Measurements from ENCODE around the gene TBC1D8.

TBC1D8 gene

DNA sequence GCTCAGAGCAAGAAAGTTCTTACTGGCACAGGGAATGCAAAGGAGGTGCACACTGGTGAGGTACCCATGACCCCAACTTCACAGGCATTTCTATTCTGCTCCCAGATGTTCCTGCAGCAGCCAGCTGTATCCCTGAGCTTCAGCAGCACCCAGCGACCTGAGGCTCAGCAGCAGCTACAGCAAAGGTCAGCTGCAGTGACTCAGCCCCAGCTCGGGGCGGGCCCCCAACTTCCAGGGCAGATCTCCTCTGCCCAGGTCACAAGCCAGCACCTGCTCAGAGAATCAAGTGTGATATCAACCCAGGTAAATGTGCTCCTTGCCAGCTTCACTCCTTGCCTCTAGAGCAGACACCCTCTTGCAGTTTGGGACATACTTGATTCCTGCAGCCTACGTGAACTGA, 163.2 kb downstream of the TBC1D8 start:
- TF ChIP-seq, protein P1, sequence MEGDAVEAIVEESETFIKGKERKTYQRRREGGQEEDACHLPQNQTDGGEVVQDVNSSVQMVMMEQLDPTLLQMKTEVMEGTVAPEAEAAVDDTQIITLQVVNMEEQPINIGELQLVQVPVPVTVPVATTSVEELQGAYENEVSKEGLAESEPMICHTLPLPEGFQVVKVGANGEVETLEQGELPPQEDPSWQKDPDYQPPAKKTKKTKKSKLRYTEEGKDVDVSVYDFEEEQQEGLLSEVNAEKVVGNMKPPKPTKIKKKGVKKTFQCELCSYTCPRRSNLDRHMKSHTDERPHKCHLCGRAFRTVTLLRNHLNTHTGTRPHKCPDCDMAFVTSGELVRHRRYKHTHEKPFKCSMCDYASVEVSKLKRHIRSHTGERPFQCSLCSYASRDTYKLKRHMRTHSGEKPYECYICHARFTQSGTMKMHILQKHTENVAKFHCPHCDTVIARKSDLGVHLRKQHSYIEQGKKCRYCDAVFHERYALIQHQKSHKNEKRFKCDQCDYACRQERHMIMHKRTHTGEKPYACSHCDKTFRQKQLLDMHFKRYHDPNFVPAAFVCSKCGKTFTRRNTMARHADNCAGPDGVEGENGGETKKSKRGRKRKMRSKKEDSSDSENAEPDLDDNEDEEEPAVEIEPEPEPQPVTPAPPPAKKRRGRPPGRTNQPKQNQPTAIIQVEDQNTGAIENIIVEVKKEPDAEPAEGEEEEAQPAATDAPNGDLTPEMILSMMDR (IDR thresholded peaks at IDR 0.05; ENCODE audit: insufficient read depth, low read length) = no peak
- TF ChIP-seq GABPA (IDR thresholded peaks at IDR 0.05; ENCODE audit: low read depth) (no peak), SPI1 (IDR thresholded peaks at IDR 0.05; ENCODE audit: borderline replicate concordance, low read depth) (no peak), POLR2AphosphoS5 (IDR thresholded peaks at IDR 0.05; ENCODE audit: low read depth) (no peak)
- TF ChIP-seq, protein P2, sequence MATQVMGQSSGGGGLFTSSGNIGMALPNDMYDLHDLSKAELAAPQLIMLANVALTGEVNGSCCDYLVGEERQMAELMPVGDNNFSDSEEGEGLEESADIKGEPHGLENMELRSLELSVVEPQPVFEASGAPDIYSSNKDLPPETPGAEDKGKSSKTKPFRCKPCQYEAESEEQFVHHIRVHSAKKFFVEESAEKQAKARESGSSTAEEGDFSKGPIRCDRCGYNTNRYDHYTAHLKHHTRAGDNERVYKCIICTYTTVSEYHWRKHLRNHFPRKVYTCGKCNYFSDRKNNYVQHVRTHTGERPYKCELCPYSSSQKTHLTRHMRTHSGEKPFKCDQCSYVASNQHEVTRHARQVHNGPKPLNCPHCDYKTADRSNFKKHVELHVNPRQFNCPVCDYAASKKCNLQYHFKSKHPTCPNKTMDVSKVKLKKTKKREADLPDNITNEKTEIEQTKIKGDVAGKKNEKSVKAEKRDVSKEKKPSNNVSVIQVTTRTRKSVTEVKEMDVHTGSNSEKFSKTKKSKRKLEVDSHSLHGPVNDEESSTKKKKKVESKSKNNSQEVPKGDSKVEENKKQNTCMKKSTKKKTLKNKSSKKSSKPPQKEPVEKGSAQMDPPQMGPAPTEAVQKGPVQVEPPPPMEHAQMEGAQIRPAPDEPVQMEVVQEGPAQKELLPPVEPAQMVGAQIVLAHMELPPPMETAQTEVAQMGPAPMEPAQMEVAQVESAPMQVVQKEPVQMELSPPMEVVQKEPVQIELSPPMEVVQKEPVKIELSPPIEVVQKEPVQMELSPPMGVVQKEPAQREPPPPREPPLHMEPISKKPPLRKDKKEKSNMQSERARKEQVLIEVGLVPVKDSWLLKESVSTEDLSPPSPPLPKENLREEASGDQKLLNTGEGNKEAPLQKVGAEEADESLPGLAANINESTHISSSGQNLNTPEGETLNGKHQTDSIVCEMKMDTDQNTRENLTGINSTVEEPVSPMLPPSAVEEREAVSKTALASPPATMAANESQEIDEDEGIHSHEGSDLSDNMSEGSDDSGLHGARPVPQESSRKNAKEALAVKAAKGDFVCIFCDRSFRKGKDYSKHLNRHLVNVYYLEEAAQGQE (IDR thresholded peaks at IDR 0.05; ENCODE audit: insufficient replicate concordance, low read depth) = no peak
- no peaks in the 10 kb centered on the region for H3K27me3 ChIP-seq (ENCODE audit: insufficient read depth, poor library complexity, severe bottlenecking)
- no peak overlapping the region for H3K27ac ChIP-seq (replicated peaks)
- no peak for DNase-seq (ENCODE audit: low read depth in 1 of 2, low spot score in 1 of 2)
- no peak overlapping the region for H3K4me3 ChIP-seq (replicated peaks; ENCODE audit: insufficient read depth, low read length)

DNA sequence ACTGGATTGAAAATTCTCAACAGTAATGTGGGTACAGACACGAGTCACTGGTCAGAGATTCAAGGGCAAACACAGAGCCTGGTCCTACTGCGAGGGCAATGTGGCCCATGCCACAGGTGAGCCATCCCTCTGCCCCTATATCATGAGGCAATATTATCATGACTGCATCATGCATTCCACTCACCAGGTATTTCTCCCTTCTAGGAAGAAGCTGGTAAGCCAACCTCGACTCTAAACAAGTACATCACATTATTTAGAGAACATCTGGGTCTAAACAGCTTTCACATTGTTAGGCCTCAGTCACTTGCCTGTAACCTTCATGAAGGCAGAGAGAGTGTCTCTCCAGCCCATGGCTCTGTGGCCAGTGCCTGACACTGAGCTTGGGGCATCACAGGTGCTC, 163.6 kb downstream of the TBC1D8 start:
- TF ChIP-seq, protein P1 (IDR thresholded peaks at IDR 0.05; ENCODE audit: insufficient read depth, low read length) = no peak
- TF ChIP-seq, protein P2 (IDR thresholded peaks at IDR 0.05; ENCODE audit: insufficient replicate concordance, low read depth) = no peak
- TF ChIP-seq POLR2AphosphoS5 (IDR thresholded peaks at IDR 0.05; ENCODE audit: low read depth) (no peak), SPI1 (IDR thresholded peaks at IDR 0.05; ENCODE audit: borderline replicate concordance, low read depth) (no peak), GABPA (IDR thresholded peaks at IDR 0.05; ENCODE audit: low read depth) (no peak)
- no peak for DNase-seq (ENCODE audit: low read depth in 1 of 2, low spot score in 1 of 2)

DNA sequence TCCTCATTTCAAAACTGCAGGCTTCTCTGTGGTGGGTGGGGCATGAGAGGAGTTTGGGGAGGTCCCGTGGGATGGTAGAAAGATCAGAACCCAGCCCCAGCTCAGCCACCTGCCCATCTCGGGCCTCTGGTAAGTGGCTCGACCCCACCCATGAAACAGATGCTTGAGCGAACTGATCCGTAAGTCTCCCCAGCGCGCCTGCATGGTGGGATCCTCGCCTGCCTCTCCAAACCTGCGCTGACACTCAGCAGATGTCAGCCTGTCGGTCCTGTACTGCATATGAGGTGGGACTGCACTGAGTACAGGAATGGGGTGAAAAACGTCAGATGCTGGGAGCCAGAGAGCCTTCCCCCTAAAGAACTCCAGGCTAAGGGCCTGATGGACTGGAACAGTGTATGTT, 165.0 kb downstream of the TBC1D8 start:
- H3K27ac ChIP-seq (replicated peaks) = no peak overlapping the region
- no peak for DNase-seq (ENCODE audit: low read depth in 1 of 2, low spot score in 1 of 2)
- TF ChIP-seq, protein P2 (IDR thresholded peaks at IDR 0.05; ENCODE audit: insufficient replicate concordance, low read depth) = no peak
- H3K4me3 ChIP-seq (replicated peaks; ENCODE audit: insufficient read depth, low read length) = no peak overlapping the region
- H3K27me3 ChIP-seq (ENCODE audit: insufficient read depth, poor library complexity, severe bottlenecking) = no peaks in the 10 kb centered on the region

More for the DNA sequence above, 163.6 kb downstream of the TBC1D8 start:
- Histone ChIP-seq H3K4me3 (replicated peaks; ENCODE audit: insufficient read depth, low read length) (no peak overlapping the region), H3K27ac (replicated peaks) (no peak overlapping the region), H3K27me3 (ENCODE audit: insufficient read depth, poor library complexity, severe bottlenecking) (no peaks in the 10 kb centered on the region)

DNA sequence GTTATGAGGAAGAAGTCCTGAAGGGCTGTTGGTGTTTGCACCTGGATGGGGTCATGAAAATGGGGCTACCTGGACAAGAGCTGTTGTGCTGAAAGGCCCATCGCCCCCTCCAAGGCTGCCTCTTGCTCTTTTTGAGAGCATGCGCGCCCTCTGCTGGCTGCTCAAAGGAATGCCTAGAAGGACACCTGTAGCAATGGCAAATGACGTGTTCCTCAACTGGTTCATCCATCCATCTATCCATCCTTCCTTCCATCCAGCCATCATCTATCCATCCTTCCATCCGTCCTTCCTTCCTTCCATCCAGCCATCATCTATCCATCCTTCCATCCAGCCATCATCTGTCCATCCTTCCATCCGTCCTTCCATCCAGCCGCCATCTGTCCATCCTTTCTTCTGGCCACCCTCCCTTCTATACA, 166.3 kb downstream of the TBC1D8 start:
- no peak overlapping the region for H3K27ac ChIP-seq (replicated peaks)
- peak; percentile 33 to 67 for DNase-seq (ENCODE audit: low read depth in 1 of 2, low spot score in 1 of 2)
- TF ChIP-seq, protein P1 (IDR thresholded peaks at IDR 0.05; ENCODE audit: insufficient read depth, low read length) = peak; percentile 82
- no peak for TF ChIP-seq SPI1 (IDR thresholded peaks at IDR 0.05; ENCODE audit: borderline replicate concordance, low read depth)
- no peak overlapping the region for H3K4me3 ChIP-seq (replicated peaks; ENCODE audit: insufficient read depth, low read length)
- no peaks in the 10 kb centered on the region for H3K27me3 ChIP-seq (ENCODE audit: insufficient read depth, poor library complexity, severe bottlenecking)

Measured in HL-60 (cell line).